Stimulated activated CD8-positive, alpha-beta memory T cell treated with anti-CD3 and anti-CD28 coated beads, Interleukin-7, amount 100 ng/mL, for 48 hours (primary cell): Measurements from ENCODE around the gene UBN1.
A peak's percentile ranks its signal among the peaks of the same experiment; 100 is the strongest.

ENCODE experiments used
- DNase-seq, 2 donors: peaks; one replicate each; pipeline ENCODE4 v3.0.0-alpha.2; 2020; ENCODE audit warnings: low read depth in 1 of 2; ENCODE audit errors: extremely low read depth in 1 of 2

The UBN1 gene

DNA sequence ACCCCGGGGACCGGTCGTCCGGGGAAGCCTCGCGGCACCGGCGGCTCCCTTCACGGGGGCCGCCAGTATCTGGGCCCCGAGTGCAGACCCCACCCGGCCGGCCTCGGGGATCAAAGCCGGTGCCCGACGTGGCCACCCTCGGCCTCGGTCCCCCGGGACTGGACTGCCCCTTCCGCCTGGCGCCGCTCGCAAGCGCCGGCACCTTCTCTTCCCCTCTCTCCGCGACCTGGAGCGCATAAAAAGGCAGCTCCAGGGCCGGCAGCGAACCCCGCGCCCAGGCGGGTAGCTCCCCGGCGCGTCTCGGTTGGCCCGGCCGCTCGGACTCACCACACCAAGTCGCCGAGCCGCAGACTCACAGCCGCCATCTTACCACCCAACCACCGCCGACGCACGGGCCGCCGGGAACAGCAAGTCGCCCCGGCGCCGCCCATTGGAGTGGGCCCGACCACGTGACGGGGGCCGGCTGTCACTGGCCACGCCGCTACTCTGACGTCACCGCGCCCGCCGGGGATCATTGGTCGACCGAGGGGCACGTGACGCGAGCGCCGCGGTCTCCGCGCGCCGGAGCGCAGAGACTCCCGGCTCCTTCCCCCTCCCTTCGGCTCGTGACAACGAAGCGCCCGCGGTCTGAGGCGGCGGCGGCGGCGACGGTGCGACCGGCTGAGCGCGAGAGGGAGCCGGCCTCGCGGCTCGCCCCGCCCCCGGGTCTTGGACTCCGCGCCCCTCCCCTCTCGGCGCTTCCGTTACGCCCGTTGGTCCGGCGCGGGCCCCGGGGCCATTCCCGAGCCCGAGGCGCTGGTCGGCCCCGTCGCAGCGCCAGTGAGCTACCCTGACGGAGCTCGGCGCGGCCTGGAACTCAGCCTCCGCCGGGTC, at the start of gene UBN1, which contains the start of gene GLYR1:
UBN1 (plus strand) TSS at position 581 of the 873 bp plus-strand sequence. CDS start 5,437 bp downstream, outside the sequence.
GLYR1 (minus strand) TSS at position 388 of the 873 bp plus-strand sequence; CDS start at position 365, 23 bp downstream.
- peak; percentile 99 to 100 for DNase-seq

GRCh38 chr16:4797805-4798252, 49.5 kb upstream of the UBN1 start:
- no peak for DNase-seq

DNA sequence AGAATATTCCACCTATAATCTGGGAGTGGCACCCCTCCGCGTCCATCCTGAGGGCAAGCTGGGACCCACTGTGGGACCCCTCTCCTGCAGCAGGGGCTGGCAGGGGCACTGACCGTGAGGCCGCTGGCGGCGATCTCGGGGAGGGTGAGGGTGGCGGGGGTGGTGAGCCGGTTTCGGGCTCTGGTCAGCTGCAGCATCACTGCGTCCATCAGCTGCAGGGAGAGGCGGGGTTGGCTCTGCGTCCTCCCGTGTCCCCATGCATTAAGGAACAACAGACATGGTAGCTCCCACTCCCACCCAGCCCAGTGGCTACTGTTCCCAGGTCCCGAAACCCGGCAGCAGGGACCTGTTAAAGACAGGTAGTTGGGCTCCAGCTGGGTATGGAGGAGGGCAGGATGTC, 48.8 kb upstream of the UBN1 start:
- DNase-seq = no peak

GRCh38 chr16:4799171-4799855, 48.0 kb upstream of the UBN1 start:
- no peak for DNase-seq

DNA sequence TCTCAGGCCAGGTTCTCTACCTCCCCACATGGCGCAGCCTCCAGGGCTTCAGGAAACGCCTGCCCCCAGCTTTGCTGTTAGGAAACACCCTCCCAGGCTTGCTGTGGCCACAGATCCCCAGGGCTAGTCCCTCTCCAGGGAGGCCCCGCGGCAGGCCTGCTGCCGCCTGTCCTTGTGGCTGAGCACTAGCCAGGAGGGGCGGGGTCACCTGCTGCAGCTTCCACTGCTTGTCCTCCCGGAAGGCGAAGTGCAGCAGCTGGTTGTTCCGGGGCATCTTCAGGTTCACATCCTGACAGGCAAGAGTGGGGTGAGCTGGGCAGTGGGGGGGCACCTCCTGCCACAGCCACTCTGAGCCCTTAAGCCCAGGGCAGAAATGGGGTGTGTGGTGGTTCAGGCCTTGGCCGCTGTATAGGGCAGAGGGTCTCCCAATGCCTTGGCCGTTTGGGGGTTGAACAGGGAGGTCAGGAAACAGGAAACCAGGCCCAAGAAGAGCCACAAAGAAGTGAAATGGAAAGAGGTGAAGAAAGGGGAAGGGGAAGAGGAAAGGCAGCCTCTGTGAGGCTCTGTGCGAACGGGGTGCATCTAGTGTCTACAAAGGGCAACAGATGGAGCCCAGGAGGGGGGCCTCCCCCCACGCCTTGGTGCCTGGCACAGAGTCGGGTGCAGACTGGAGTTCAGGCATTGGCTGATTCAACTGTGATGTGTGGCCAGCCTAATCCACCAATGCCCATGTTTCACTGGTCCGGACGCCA, 46.8 kb upstream of the UBN1 start:
- DNase-seq = no peak

GRCh38 chr16:4801051-4801961, 46.0 kb upstream of the UBN1 start:
- no peak for DNase-seq

GRCh38 chr16:4801962-4802658, 45.2 kb upstream of the UBN1 start, which contains the start of gene ROGDI:
ROGDI (minus strand) TSS chr16:4802633; CDS start chr16:4802571, 62 bp downstream.
- DNase-seq = peak; percentile 37 to 58

DNA sequence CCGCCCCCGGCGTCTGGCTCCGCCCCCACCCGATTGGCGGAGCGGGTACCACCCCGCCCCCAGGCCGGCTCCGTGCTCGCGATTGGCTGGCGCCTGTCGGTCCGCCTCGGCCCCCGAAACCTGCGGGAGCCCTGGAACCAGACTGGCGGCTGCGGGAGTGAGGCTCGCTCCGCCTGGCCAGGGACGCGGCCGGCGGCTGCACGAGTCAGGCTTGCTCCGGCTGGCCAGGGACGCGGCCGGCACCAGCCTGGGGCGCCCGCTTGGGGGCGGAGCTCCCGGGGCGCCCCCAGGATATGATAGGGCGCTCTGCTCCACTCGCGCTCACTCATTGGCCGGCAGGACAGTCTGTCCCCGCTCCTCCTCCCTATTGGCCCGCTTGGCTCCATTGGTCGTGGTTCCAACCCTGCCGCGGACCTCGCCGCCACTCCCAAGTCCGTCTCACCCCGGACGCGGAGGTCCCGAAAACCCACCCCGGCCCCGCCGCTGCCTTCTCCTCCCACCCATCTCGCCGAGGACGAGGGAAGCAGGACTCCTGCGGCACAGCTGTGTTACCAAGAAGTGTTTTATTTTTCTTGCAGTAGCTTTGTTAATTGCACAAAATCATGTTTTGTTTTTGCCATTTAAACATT, 44.5 kb upstream of the UBN1 start:
- peak; percentile 72 to 82 for DNase-seq

- DNase-seq = no peak
These were observed 43.9 kb upstream of the UBN1 start for GRCh38 chr16:4803401-4803844.

GRCh38 chr16:4803898-4804762, 43.2 kb upstream of the UBN1 start:
- no peak for DNase-seq

GRCh38 chr16:4805231-4805630, 42.0 kb upstream of the UBN1 start:
- DNase-seq = no peak

- no peak for DNase-seq
These were observed 41.0 kb upstream of the UBN1 start for GRCh38 chr16:4806280-4806679.

- DNase-seq = no peak
These were observed 36.0 kb upstream of the UBN1 start for GRCh38 chr16:4811242-4811641.

DNA sequence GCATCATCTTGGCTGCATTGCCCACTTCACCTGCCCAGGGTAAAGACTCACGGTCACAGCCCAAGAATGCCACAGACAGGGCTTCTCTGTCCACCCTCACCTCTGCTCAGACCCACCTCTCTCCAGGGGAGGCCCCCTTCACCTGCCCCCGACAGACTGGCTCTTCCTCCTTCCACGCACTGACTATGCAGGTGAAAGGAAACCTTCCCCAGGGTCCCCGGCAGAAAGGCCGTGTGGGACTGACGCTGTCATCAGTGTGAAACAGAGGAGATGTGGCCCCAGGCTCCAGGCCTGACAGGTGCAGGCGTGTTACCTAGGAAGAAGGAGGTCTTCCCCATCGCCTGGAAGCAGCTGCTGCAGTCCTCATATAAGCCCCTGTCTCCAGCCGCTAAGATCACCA, 35.5 kb upstream of the UBN1 start:
- DNase-seq = no peak

- DNase-seq = no peak
These were observed 33.9 kb upstream of the UBN1 start for GRCh38 chr16:4813251-4814003.

GRCh38 chr16:4814046-4814445, 33.2 kb upstream of the UBN1 start:
- no peak for DNase-seq

DNA sequence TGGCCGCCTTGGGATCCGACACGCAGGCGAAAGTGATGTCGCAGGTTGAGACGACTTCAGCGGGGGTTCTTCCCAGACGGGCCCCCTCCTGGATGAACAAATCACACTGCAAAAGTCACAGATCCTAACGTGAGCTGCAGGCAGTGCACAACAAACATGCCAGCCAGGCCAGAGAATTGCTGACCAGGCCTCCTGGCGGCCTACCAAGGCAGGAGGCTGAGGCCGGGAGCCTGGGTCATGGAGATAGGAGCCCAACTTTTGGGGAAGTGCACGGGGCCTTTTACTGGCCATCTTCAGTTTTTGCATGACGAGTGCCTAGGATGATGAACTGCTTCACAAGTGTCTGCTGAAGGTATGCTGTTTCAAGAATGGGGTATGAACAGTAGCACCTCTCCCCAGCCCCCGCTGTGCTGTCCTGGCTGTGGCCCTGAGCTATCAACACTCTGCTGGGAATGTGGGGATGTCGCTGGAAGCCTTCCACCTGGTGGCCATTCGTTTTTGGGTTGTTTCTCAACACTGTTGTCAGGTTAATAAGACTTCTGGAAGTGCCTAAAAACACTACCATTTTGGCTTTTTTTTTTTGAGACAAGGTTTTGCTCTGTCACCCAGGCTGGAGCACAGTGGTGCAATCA, 32.6 kb upstream of the UBN1 start:
- no peak for DNase-seq
